HFF-Myc (cell line): ENCODE results near the gene RAP1GAP2.
A peak's percentile ranks its signal among the peaks of the same experiment; 100 is the strongest.

Experiments
- DNase-seq: peaks from one replicate; pipeline ENCODE4 v3.0.0-alpha.2; 2011; ENCODE audit warnings: low read depth; ENCODE audit errors: extremely low read depth
- H3K4me3 ChIP-seq: replicated peaks from 2 replicates; pipeline ENCODE4 v1.5.1; 2011; ENCODE audit warnings: low read depth, mild to moderate bottlenecking, control low read depth, low read length
- CTCF ChIP-seq: IDR thresholded peaks from 2 replicates; pipeline ENCODE4 v1.5.1; 2012; ENCODE audit warnings: mild to moderate bottlenecking, low read depth, low read length, control low read depth; ENCODE audit errors: missing control alignments

Gene RAP1GAP2

GRCh38 chr17:2929881-2930533 lies 133.8 kb downstream of the RAP1GAP2 start:
- peak; percentile 62 for TF ChIP-seq CTCF
- no peak for DNase-seq
- no peak overlapping the region for H3K4me3 ChIP-seq

DNA sequence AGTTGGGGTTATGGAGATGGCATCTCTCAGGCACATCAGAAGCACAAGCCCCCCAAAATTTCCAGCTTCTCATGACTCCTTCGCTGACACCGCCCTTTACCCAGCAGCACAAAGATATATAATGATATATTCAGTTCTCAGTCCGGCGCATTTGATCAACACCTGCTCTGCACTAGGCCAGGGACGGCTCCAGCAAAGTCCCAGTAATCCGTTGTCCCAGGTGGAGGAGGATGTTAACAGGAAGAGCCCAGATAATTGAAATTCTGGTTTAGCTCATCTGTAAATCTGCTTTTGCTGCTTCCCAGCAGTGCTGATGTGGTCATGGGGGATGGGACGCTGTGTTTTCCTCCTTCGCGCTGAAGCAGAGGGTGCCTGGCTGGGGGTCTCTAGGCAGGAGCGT lies 135.6 kb downstream of the RAP1GAP2 start:
- no peak for TF ChIP-seq CTCF
- no peak for DNase-seq
- H3K4me3 ChIP-seq: no peak overlapping the region

- TF ChIP-seq CTCF: no peak
- no peak for DNase-seq
- no peak overlapping the region for H3K4me3 ChIP-seq
Measured at GRCh38 chr17:2932946-2933345, 136.7 kb downstream of the RAP1GAP2 start.

GRCh38 chr17:2933606-2934005 lies 137.4 kb downstream of the RAP1GAP2 start:
- H3K4me3 ChIP-seq: no peak overlapping the region
- no peak for DNase-seq
- no peak for TF ChIP-seq CTCF

DNA sequence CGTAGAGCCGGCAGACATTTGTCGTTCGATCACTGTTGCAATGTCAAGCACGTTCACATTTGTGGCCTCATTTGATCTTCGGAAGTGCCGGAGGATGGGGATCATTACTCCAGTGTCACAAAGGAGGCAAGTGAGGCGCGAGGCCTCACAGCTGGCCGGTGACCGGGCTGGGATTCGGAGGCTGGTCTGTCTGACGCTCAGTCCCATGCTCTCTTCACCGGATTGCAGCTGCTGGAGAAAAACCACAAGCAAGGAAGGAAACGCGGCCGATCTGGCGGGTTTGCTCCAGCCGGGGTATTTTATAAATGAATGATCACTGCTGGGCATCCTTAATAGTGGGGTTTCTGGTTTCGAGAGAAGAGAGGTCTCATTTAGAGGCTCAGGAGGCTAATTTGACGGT lies 139.4 kb downstream of the RAP1GAP2 start:
- DNase-seq: no peak
- no peak overlapping the region for H3K4me3 ChIP-seq
- no peak for TF ChIP-seq CTCF

DNA sequence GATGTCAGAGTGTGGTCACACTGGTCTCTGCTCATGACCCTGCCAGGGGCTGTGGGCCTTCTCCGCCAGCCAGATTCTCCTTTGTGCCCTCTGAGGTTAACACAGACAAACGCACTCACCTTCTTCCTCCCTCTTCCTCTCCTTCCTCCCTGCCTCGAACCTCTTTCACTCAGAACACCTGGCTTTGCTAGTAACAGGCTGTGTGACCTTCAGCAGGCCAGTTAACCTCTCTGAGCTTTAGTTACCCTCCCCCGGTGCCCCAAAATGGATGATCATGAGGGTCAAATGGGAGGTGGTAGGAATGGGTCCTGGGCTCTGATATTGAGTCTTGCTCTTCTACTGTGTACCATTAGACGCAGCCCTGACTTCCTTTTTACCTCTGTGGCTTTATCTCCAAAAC lies 140.1 kb downstream of the RAP1GAP2 start:
- no peak for TF ChIP-seq CTCF
- DNase-seq: no peak
- H3K4me3 ChIP-seq: no peak overlapping the region

DNA sequence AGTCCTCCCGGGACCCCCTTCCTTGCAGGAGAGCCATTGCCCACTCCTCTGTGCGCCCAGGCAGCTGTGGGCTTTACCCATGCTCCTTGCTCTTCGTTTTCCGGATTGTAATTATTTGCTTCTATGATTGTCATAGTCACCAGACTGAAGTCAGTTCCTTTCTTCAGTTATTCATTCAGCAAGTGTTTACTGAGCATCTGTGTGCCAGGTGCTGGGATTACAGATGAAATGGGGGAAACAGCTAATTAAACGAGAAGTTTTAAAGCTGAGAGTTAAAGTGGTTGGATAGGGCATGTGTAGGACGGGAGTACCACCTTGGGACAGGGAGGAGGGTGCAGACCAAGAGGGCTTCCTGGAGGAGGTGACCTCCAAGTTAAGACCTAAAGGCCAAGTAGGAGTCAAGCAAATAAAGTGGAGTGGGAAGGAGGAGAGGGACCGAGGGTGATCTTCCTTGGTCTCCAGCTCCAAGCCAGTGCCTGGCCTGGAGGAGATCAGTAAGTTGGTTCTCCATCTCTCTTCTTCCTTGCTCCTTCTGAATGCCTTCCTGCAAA lies 140.6 kb downstream of the RAP1GAP2 start:
- no peak overlapping the region for H3K4me3 ChIP-seq
- TF ChIP-seq CTCF: no peak
- DNase-seq: no peak
